GDM1 (cell line): ENCODE measurements around the gene MICAL1.

ENCODE experiments used
- DNase-seq: peaks from one replicate; lab custom pipeline; 2025; lab: John Stamatoyannopoulos, UW

Gene MICAL1

DNA sequence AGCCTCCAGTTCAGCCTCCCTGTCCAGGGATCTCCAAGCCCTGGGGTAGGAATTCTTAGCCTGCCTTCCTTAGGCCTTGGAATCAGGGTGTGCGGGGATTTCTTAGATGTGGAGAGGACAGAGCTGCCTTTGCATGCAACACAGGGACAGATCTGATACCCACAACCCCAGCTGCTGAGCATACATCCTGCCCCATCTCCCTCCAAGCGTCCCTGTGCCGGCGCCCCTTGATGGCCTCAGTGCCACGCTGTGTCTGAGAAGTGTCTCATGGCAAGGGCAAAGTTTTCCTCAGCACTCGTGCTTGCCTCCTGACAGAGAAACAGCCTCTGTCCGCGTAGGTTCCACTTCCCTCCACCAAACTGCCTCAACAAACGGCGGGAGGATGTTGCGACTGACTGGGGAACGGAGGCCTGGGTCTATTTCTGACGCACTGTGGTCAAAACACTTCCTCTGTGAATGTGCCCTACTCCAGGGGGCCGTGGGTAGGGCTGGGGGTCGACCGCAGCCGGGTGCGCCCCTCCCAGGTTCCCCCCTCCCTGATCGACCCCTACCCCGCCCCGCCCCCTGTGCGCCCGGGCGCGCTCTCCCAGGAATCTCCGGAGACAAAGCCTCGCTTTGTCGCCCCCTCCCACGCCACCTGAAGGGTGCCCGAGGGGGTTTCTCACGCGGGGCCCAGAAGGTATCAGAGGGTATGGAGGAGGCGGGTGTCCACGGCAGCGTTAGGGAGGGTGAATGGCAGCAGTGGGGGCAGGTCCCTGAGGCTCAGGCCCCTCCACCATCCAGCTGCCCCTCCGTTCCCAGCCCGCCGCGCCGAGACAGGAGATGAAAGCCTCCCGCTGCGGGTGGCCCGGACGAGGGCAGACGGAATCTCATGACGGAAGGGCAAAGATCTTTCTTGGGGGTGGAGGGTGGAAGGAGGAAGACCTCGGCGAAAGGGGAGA, 806 bp downstream of the MICAL1 start:
- DNase-seq: peak; percentile 73

DNA sequence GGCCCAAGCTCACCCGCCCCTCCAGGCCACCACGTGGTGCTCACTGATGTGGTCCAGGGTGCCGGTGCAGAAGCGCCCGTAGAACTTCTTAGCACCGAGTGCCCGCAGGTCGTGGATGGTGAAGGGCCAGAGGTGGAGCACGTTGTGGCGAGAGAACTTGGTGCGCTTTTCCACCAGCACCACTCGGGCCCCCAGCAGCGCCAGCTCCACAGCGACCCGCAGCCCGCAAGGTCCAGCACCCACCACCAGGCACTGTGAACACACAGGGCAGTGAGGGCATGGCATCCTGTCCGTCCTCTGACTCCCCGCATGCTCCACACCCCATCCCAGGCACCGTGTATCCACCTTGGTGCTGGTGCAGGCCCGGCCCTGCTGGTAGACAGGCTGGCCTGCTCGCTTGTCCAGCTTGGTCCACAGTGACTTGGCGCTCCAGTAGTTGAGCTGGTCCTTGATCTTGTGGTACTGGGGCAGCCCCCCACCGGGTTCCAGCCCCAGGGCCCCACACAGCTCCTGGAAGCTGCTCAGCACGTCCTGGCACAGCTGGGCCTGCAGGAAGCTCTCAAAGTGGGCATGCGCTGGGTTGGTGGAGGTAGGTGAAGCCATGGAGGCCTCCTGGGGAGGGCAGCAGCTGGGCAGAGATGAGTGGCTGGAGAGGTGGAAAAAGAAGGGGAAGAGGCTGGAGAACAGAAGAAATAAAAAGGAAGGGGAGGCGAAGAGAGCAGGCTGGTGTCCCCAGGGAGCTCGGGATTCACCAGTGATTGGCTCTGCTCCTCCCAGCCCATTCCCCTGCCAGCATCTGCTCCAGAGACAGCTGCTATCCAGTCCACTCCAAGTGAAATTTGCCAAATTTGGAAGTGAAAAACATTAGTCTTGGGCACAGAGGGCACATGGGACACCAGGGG, 1.7 kb downstream of the MICAL1 start:
- DNase-seq: no peak

DNA sequence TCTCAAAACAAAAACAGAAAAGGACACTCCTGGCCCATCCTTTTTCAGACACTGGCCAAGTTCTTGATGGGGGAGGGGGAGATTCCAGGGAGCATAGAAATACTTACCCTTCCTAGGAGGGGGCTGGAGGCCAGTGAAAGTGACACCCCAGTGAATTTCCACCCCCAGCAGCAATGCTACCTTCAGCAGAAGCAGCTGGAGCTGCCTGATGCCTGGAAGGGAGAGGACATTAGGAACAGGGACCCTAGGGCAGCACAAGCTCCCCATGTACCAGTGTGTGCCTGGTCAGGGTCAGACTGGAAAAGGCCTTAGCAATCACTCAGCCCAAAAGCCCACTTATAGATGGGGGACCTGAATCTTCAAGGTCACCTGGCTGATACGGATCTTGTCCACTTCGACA, 2.4 kb downstream of the MICAL1 start:
- no peak for DNase-seq

DNA sequence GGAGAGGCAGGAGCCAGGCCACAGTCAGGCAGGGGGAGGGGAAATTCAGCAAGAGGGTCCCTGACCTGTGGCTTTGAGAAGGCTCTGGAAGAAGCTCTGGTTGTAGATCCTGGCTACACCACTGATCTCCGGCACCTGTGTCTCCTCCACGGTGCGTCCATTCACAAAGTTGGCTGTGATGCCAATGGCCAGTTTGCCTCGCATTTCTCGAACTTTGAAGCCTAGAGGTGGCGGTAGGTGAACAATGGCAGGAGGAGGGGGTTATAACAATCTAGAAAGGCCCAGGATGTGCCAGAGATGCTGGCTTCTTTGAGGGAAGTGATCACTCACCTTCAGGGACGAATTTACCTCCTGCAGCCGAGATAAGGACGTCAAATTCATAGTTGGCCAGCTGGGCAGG, 3.4 kb downstream of the MICAL1 start:
- no peak for DNase-seq

DNA sequence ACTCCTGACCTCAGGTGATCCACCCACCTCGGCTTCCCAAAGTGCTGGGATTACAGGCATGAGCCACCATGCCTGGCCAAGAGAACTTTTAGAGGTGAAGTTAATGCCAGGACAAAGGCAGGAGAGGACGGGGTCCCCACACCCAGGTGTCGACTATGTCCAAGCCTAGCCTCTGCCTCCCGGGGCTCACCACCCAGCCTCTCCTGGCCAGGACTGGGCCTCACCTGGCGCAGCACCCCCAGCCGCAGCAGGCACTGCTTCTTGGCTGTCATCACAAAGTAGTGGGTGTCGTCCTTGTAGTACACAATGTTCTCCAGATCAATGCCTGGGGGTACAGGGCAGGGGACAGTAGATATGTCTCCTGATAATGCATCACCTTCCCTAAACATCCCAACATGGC, 4.2 kb downstream of the MICAL1 start:
- DNase-seq: no peak

DNA sequence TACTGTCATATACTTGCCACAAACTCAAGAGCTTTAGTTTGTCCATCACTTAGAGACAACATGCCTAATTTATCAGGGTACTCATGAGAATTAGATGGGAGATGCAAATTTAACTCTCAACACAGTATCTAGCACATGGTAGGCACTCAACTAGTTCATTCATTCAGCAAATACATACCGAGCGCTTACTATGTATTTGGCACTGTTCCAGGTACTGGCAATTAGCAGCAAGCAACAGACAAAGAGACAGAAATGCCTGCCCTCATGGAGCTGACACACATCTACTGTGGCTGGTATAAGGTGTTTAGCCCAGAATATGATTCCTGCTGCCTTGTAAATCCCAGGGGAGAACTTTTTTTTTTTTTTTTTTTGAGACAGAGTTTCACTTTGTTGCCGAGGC, 4.8 kb downstream of the MICAL1 start:
- DNase-seq: no peak

DNA sequence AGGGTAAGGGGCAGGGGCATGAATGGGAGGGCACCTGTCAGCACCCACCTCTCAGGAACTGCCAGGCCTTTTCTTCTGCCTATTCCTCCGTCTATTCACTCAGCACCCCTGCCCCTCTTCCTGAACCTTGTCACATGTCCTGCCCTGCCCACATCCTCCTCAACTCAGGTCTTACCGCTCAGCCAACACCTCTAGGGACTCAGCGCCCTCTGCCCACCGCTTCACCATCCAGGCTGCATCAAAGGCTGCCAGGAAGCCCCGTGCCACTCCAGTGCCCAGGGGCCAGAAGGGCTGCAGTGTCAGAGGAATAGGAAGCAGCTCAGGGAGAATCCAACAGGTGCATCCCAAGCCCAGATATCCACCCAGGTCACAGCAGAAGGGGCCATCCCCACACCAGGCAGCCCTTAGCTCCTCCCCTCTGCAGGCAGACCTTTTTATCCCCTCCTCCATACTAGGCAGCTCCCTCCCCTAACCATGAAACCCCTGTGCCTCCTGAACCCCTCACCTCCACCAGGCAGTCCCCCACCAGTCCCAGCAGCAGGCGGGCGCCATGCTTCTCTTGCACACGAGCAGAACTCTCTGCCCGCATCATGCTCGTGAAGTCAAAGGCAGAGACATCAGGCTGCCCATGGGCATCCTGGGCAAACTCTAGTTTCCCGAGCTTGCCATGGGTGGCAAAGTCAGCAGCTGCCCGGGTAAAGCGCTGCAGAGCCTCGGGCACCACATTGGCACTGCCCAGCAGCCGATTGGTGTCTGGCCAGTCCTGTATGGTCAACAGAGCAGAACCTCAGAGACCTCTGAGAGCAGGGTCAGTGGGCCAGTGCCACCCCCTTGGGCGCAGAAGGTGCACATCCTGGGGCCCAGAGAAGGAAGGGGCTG, 5.5 kb downstream of the MICAL1 start:
- no peak for DNase-seq

DNA sequence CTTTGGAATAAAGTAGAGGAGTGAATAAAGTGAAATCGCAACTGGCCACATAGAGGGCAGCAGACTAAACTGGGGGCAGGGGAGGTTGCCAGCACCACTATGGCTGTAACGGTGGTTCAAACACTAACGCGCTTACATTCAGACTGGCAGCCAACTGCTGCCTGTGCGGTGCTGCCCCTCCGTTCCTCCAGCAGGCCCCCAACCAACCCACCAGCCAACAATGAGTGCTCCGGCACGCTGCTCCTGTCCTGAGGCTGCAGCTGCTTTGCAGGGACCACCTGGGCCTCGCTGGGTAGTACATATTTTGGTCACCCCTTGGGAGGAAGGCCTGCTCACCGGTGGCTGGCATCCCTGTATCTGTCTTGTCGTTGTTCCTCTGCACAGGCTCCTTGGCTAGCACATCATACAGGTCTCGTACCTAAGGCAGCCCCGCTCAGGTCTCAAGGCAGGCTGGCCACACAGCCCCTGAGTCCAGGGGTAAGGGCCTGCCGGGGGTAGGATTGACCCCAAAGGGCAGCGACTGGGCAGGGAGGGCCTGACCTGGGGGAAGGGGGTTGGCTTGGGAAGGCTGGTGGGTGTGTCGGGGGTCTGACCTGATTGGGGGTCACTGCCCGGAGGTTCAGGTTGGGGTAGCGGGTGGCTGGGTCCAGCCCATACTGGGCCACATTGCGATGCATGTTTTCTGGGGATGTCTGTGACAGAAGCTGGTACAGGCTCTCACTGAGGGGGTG, 6.3 kb downstream of the MICAL1 start:
- DNase-seq: no peak

DNA sequence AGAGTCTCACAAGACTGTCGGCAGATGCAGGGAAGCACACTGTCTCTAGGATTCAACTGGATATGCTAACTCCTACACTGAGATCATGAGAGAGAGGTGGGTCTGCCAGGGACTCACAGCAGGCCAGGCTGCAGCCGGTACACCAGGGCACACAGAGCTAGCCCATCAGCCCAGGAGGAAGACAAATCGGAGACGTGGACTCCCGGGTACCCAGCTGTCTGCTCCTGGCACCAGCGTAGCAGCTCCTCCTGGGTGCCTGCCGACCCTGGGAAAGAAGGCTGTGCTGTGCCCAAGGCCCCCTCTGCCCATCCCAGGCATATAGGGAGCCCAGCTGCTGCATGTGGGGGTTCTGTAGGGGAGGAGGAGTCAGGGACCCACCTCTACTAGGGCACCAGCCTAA, 7.0 kb downstream of the MICAL1 start:
- DNase-seq: no peak

DNA sequence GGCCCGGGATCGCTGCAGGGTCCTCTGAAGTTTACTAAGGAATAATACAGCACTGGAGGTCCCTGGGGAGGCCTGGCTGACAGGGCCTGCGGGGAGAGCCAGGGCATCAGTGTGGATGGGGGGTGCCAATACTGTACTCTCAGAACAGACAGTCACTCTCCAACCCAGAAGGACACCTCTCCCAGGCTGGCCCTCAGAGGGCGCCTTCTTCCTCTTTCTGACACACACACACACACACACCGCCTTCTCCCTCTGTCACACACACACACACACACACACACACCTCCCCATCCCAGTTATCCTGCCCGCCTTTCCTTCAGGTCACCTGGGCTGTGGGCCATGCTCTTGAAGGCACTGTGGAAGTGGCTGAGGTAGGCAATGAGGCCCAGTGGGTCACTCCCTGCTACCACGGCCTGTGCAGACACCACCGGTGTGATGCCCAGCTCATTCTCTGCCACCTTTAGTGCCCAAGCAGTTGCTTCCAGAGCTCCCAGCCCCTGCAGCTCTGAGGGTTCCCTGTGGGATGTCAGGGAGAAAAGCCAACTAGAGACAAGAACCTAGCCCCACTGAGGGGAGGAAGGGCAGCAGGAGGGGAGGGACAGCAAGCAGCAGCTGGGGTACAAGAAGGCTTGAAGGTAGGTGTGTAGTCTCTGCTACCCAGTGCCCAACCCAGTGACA, 7.6 kb downstream of the MICAL1 start:
- peak; percentile 18 for DNase-seq

DNA sequence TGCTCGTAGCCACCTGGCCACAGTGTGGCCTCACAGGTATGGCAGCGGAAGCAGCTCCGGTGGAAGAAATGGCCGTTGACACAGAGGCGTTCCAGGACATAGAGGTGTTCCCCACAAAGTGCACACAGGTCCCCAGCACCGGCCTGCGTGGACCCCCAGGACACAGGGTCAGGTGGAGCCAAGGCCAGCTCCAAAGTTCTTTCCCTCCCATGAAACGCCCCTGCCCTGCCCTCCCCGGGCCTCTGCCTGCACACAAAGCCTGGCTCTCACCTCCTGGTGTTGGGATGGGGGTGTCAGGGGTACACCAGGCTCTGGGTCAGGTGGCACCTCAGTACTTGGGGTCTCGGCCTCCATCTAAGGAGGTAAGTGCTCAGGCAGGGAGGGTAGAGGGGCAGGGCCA, 8.5 kb downstream of the MICAL1 start:
- DNase-seq: no peak

DNA sequence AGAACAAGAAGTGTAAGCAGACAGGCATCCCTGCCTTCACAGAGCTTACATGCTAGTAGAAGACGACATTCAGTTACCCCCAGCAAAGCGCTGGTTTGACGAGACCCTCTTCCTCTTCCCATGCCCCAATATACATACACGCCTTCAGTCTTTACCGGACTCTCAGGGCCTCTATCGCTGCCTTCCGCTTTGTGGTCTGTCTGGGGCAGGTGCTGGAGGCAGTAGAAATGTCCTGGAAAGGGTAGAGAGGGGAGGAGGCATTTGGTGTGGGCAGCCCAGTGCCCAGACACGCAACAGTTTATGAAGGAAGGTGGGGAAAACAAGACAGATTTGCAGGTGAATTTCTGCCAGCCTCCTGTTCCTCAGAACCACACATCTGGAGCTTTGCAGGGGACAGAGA, 9.0 kb downstream of the MICAL1 start:
- DNase-seq: no peak

DNA sequence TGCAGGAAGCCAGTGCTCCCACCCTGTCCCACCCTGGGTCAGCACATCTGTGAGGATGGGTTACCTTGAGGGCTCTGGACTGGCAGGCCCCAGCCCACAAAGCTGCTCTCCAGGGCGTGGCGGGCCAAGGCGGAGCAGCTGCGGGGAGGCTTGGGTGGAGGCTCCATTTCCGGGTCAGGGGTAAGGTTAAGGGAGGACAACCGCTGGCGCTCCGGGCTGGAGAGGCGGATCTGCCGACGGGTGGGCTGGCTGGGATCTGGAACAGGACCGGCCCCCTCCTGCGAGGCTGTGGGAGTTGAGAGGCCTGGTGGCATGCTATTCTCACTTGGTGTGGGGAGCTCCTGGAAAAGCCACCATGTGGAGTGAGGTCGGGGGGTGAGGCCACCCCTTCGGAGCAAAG, 9.5 kb downstream of the MICAL1 start:
- no peak for DNase-seq

DNA sequence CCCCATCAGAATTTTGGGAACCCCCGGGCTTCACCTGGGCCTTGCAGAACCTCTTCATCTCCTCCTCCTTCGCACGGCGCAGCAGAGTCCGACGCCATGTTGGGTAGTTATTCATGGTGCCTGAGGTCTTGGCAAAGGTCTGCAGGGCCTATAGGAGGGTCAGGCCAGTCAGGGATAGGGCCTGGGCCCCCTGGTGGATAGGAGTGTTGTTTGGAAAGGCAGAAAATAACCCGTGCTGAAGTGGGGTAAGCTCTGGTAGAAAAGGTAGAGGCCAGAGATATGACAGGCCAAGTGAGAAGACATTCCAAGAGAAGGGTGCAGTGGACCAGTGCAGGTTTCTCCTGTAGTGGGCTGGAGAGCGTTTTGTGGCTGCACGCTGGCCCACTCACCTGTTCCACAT, 10.2 kb downstream of the MICAL1 start:
- no peak for DNase-seq

DNA sequence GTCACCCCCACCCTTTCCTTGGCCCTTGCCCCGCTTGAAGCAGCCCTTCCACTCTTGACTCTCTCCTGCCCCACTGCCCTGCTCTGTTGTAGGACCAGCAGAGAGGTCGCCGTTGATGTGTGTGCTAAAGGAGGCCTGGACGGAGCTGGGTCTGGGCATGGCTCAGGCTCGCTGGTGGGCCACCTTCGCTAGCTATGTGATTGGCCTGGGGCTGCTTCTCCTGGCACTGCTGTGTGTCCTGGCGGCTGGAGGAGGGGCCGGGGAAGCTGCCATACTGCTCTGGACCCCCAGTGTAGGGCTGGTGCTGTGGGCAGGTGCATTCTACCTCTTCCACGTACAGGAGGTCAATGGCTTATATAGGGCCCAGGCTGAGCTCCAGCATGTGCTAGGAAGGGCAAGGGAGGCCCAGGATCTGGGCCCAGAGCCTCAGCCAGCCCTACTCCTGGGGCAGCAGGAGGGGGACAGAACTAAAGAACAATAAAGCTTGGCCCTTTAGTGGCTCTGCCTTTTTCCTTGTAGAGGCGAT, 12.1 kb downstream of the MICAL1 start:
- DNase-seq: no peak

DNA sequence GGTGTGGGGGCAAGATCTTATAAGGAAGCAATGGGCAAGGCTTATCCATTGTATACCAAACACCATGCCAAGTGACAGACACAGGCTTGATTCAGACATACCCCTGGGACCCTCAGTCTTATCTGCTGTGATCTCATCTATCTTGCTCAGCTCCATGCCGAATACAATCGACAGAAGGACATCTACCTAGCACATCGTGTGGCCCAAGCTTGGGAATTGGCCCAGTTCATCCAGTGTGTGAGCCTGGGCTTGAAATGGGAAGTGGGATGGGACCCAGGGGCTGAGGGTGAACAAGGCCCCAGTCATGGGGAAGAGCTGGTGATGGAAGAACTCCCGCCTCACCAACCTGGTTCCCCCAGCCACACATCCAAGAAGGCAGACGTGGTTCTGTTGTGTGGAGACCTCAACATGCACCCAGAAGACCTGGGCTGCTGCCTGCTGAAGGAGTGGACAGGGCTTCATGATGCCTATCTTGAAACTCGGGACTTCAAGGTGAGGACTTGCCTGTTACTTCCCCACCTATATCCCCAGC, 13.1 kb downstream of the MICAL1 start:
- DNase-seq: no peak

DNA sequence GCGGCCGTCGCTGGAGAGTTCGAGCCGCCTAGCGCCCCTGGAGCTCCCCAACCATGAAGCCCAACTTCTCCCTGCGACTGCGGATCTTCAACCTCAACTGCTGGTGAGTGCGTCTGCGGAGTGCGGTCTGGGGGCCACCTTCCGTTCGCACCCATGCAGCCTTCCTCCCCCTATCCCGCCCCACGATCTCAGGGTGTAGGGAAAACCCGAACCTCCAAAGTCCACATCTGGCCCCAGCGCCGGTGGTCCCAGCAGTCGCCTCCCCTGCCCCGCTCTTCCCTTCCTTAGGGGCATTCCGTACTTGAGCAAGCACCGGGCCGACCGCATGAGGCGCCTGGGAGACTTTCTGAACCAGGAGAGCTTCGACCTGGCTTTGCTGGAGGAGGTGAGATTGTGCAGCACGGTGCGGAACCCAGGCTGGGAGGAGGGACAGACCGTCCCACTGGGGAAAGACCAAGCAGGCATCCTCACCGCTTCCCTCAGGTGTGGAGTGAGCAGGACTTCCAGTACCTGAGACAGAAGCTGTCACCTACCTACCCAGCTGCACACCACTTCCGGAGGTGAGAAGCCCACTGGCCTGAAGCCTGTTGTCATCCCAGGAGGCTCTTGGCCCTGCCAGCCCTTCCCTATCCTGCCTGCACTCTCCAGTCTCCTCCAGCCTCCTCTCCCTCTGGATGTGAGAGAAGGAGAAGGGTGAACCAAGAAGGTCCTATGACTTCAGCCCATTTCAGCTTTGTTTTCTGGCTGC, 14.3 kb downstream of the MICAL1 start:
- DNase-seq: peak; percentile 47

DNA sequence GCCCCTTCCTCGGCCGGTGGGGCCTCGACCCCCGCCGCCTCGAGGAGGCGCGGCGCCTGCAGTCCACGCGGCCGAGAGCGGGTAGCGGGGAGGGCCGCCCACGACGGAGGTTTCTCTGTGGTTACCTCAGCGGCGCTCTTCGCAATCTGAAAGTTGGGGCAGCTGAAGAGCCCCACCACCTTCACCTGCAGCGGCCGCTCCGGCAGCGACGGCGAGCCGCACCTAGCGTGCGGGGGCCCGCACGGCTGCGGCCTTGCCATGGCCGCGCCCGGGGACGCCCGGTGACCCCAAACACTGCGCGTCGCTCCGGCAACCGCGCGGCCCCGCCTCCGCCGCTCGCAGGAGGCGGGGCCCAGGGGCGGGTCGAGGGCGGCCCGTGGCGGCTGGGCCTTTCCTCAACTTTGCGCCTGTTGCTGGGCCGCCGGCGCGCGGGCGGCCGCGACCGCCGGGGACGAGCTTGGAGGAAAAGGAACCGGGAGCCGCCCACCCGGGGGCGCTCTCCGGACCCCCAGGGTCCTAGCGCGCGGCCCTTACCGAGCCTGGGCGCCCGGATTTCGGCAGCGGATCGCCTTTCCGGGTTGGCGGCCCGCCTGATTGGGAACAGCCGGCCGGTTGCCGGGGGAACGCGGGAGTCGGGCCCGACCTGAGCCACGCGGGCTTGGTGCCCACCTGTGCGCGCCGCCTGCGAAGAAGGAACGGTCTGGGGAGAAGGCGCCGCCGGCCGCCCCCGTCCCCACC, 15.1 kb downstream of the MICAL1 start, which contains the start of the genes PPIL6 and SMPD2:
Gene PPIL6, minus strand, starts transcription at position 298 of the 738 bp plus-strand sequence. Its CDS starts 38 bp downstream, at position 260.
Gene SMPD2, plus strand, starts transcription at position 394 of the 738 bp plus-strand sequence. CDS start 398 bp downstream, outside the sequence.
- peak; percentile 82 for DNase-seq
